Panc1 (cell line): Measurements from ENCODE around the gene ABCC8. TPM values are rescaled to one million over a fixed set of nuclear protein-coding genes. Genes with fewer than 3 reads are reported as not detected.

ENCODE experiments used
- ATAC-seq: fragments of 200-7000 bp; cut with Tn5 transposase; 2 replicates; pipeline ENCODE4 v1.9.1; 2020; ENCODE audit warnings: mild to moderate bottlenecking, moderate library complexity
- BruUV-seq: library from RNA; stranded (reverse); fragments of 400-500 nt; replicated peaks from 2 replicates; lab custom pipeline; 2021; lab: Mats Ljungman, UMichigan
- CTCF ChIA-PET: fragments of 300-600 bp; sonication (Branson Sonifier 250); formaldehyde crosslinking; loops from one replicate; lab custom pipeline; 2022; ENCODE audit warnings: antibody characterized with exemption; lab: Charles Lee
- POLR2A ChIA-PET: fragments of 300-600 bp; sonication (Branson Sonifier 250); formaldehyde crosslinking; loops from one replicate; lab custom pipeline; 2022; ENCODE audit warnings: antibody characterized with exemption; lab: Charles Lee
- DNase-seq: peaks from one replicate; pipeline ENCODE4 v3.0.0-alpha.2; 2010; ENCODE audit warnings: low read depth, low spot score
- H3K27ac ChIP-seq: 2 replicates; pipeline ENCODE4 v1.5.1; 2011; ENCODE audit warnings: mild to moderate bottlenecking, low read length, inconsistent platforms
- H3K27me3 ChIP-seq: fragments of 200-500 bp; sonication (Bioruptor generic); 2 replicates; pipeline ENCODE4 v1.6.0; 2014; ENCODE audit warnings: low read length, inconsistent platforms; ENCODE audit not compliant: control insufficient read depth, insufficient read depth
- H3K36me3 ChIP-seq: fragments of 200-500 bp; sonication (Bioruptor generic); 2 replicates; pipeline ENCODE4 v1.5.1; 2014; ENCODE audit warnings: inconsistent platforms, mild to moderate bottlenecking, low read length, moderate library complexity; ENCODE audit not compliant: control insufficient read depth, insufficient read depth
- H3K4me1 ChIP-seq: 2 replicates; pipeline ENCODE4 v1.5.1; 2011; ENCODE audit warnings: inconsistent platforms, mild to moderate bottlenecking, low read length, moderate library complexity; ENCODE audit not compliant: control insufficient read depth, insufficient read depth
- H3K4me3 ChIP-seq, 2 experiments: 2 replicates each; pipeline ENCODE4 v1.5.1; 2011 to 2012; ENCODE audit warnings: low read depth in 2 of 2, low read length in 2 of 2, mild to moderate bottlenecking in 2 of 2, inconsistent platforms in 1 of 2, moderate library complexity in 1 of 2
- H3K9me3 ChIP-seq: fragments of 200-500 bp; sonication (Bioruptor generic); 2 replicates; pipeline ENCODE4 v1.5.1; 2014; ENCODE audit warnings: low read depth, mild to moderate bottlenecking, inconsistent platforms, low read length, moderate library complexity; ENCODE audit not compliant: control insufficient read depth, insufficient read depth
- CTCF ChIP-seq: fragments of 450-650 bp; IDR thresholded peaks from 2 replicates; pipeline ENCODE4 v1.5.1; 2017; ENCODE audit warnings: mild to moderate bottlenecking
- POLR2AphosphoS5 ChIP-seq: IDR thresholded peaks from 2 replicates; pipeline ENCODE4 v1.6.1; 2012; ENCODE audit warnings: mild to moderate bottlenecking, low read depth, low read length, moderate library complexity
- REST ChIP-seq, 2 experiments: IDR thresholded peaks; 2 replicates each; pipeline ENCODE4 v1.6.1; 2011 to 2012; ENCODE audit warnings: low read depth in 2 of 2, control low read depth in 1 of 2, low read length in 1 of 2, mild to moderate bottlenecking in 1 of 2, moderate library complexity in 1 of 2; ENCODE audit not compliant: insufficient read depth in 1 of 2
- SIN3A ChIP-seq: IDR thresholded peaks from 2 replicates; pipeline ENCODE4 v1.6.1; 2012; ENCODE audit warnings: low read depth, mild to moderate bottlenecking, low read length, moderate library complexity, borderline replicate concordance; ENCODE audit not compliant: insufficient read depth
- TCF7L2 ChIP-seq: IDR thresholded peaks from 2 replicates; pipeline ENCODE4 v1.6.1; 2011; ENCODE audit warnings: mild to moderate bottlenecking, low read depth, low read length, inconsistent platforms
- in situ Hi-C: cut with HindIII; loops from 2 replicates; pipeline ENCODE4 v1.10.0; 2016; ENCODE audit warnings: low sequenced_read_pairs, low pct_unique_long_range_greater_than_20kb
- intact Hi-C: fragments of 100-400 bp; cut with micrococcal nuclease; formaldehyde crosslinking; loops from one replicate; pipeline ENCODE4 v1.10.0; 2022; ENCODE audit not compliant: unreplicated experiment
- total RNA-seq: library from RNA; stranded (reverse); gene quantifications from one replicate; pipeline ENCODE4 v1.2.1, GENCODE V29; 2021; ENCODE audit not compliant: unreplicated experiment

The ABCC8 gene
- total RNA-seq, 1 experiment from 2014 or later = 0.18 TPM

GRCh38 chr11:17460406-17460805 lies 16.2 kb downstream of the ABCC8 start:
- Histone ChIP-seq H3K27ac (no peak overlapping the region), H3K27me3 (peaks cover 2% of the 10 kb centered on the region; the same call in 1 of the 2 replicates), H3K4me1 (no peaks in the 10 kb centered on the region), H3K9me3 (no peaks in the 10 kb centered on the region), H3K36me3 (no peaks in the 10 kb centered on the region), H3K4me3 (no peak overlapping the region)
- DNase-seq (no peak), ATAC-seq (no peak)
- POLR2A ChIA-PET = no interaction called here
- intact Hi-C loops (no loop called here), in situ Hi-C loops (no loop called here)
- BruUV-seq = no TSS peak
- TF ChIP-seq POLR2AphosphoS5 (no peak), TCF7L2 (no peak), CTCF (no peak), REST (IDR thresholded peaks at IDR 0.05; ENCODE audit: insufficient read depth in 1 of 2, low read depth in 2 of 2, low read length in 1 of 2) (no peak), SIN3A (no peak)
- CTCF ChIA-PET = no interaction called here

- CTCF ChIA-PET = interaction anchor here (1.0 kb wide), 1 partner anchor 73 kb away, joined by 3 read pairs; no protein-coding TSS in a partner anchor
- no peak for DNase-seq
- Histone ChIP-seq H3K27me3 (peaks cover 2% of the 10 kb centered on the region; the same call in 1 of the 2 replicates), H3K9me3 (no peaks in the 10 kb centered on the region), H3K27ac (no peak overlapping the region), H3K4me3 (no peak overlapping the region), H3K36me3 (no peaks in the 10 kb centered on the region), H3K4me1 (no peaks in the 10 kb centered on the region)
- intact Hi-C loops = no loop called here
- no peak for TF ChIP-seq REST (IDR thresholded peaks at IDR 0.05; ENCODE audit: insufficient read depth in 1 of 2, low read depth in 2 of 2, low read length in 1 of 2)
- no peak for TF ChIP-seq SIN3A
- no peak for TF ChIP-seq TCF7L2
- no peak for TF ChIP-seq CTCF
- TF ChIP-seq POLR2AphosphoS5 = no peak
- BruUV-seq = no TSS peak
- ATAC-seq = no peak
- in situ Hi-C loops = no loop called here
- POLR2A ChIA-PET = interaction anchor here (0.6 to 0.7 kb wide), 2 partner anchors 17 to 24 kb away, joined by 7 to 9 read pairs; partner anchors contain the start of gene ABCC8
Measured at GRCh38 chr11:17459236-17459896, 17.3 kb downstream of the ABCC8 start.
